IMR-90 (cell line): ENCODE measurements around the gene ZNF561. TPM values are rescaled to one million over a fixed set of nuclear protein-coding genes. Genes with fewer than 3 reads are reported as not detected.

Experiments
- ATAC-seq: fragments of 200-7000 bp; cut with Tn5 transposase; 2 replicates; pipeline ENCODE4 v1.9.1; 2020; ENCODE audit warnings: low read depth, mild to moderate bottlenecking, moderate library complexity
- Bru-seq: library from RNA; stranded (reverse); fragments of 400-500 nt; gene quantifications from one replicate; lab custom pipeline; 2021; lab: Mats Ljungman, UMichigan
- BruChase-seq, 2 experiments: library from RNA; stranded (reverse); fragments of 400-500 nt; gene quantifications; one replicate each; lab custom pipeline; 2021; lab: Mats Ljungman, UMichigan
- BruUV-seq: library from RNA; stranded (reverse); fragments of 400-500 nt; replicated peaks from 2 replicates; lab custom pipeline; 2021; lab: Mats Ljungman, UMichigan
- CTCF ChIA-PET: fragments of 300-600 bp; formaldehyde crosslinking; extraction: SDS; loops from one replicate; lab custom pipeline; 2021; ENCODE audit warnings: antibody characterized with exemption; lab: Yijun Ruan, JAX
- POLR2A ChIA-PET: fragments of 300-600 bp; sonication (Branson Sonifier 250); formaldehyde crosslinking; loops from one replicate; lab custom pipeline; 2022; ENCODE audit warnings: antibody characterized with exemption; ENCODE audit not compliant: unreplicated experiment; lab: Charles Lee
- DNase-seq: peaks from one replicate; pipeline ENCODE4 v3.0.0; 2013
- H2AFZ ChIP-seq: replicated peaks from 2 replicates; pipeline ENCODE3; 2013; ENCODE audit warnings: low read length, mild to moderate bottlenecking; ENCODE audit not compliant: poor library complexity
- H2AK5ac ChIP-seq: 2 replicates; pipeline ENCODE4 v1.6.1; 2013; ENCODE audit warnings: low read depth, low read length, inconsistent platforms
- H2AK9ac ChIP-seq: replicated peaks from 2 replicates; pipeline ENCODE3; 2013; ENCODE audit warnings: mild to moderate bottlenecking, low read depth, low read length, moderate library complexity; ENCODE audit not compliant: poor library complexity
- H2BK120ac ChIP-seq: 2 replicates; pipeline ENCODE4 v1.6.1; 2013; ENCODE audit warnings: low read depth, low read length, inconsistent platforms
- H2BK15ac ChIP-seq: 3 replicates; pipeline ENCODE4 v1.6.1; 2013; ENCODE audit warnings: low read depth, low read length, inconsistent platforms
- H2BK20ac ChIP-seq: 2 replicates; pipeline ENCODE4 v1.6.1; 2013; ENCODE audit warnings: low read depth, mild to moderate bottlenecking, inconsistent platforms, low read length, moderate library complexity
- H2BK5ac ChIP-seq: 2 replicates; pipeline ENCODE4 v1.6.1; 2013; ENCODE audit warnings: mild to moderate bottlenecking, low read depth, low read length, inconsistent platforms; ENCODE audit not compliant: poor library complexity, severe bottlenecking
- H3K14ac ChIP-seq: replicated peaks from 2 replicates; pipeline ENCODE4 v1.6.1; 2013; ENCODE audit warnings: low read depth, low read length, inconsistent platforms
- H3K18ac ChIP-seq: 2 replicates; pipeline ENCODE4 v1.6.1; 2013; ENCODE audit warnings: low read depth, low read length, control low read depth
- H3K23ac ChIP-seq: 2 replicates; pipeline ENCODE4 v1.6.1; 2013; ENCODE audit warnings: low read depth, low read length, inconsistent platforms
- H3K27ac ChIP-seq: 2 replicates; pipeline ENCODE4 v1.5.1; 2013; ENCODE audit warnings: mild to moderate bottlenecking, control low read depth, low read length; ENCODE audit not compliant: insufficient read depth
- H3K27me3 ChIP-seq: 2 replicates; pipeline ENCODE4 v1.6.1; 2013; ENCODE audit warnings: low read length; ENCODE audit not compliant: control insufficient read depth, insufficient read depth
- H3K36me3 ChIP-seq: 2 replicates; pipeline ENCODE4 v1.6.1; 2013; ENCODE audit warnings: low read length, mixed read lengths; ENCODE audit not compliant: control insufficient read depth, insufficient read depth
- H3K4ac ChIP-seq: 2 replicates; pipeline ENCODE4 v1.6.1; 2013; ENCODE audit warnings: low read depth, low read length, inconsistent platforms
- H3K4me1 ChIP-seq: 2 replicates; pipeline ENCODE4 v1.6.1; 2013; ENCODE audit warnings: low read length, mixed read lengths; ENCODE audit not compliant: control insufficient read depth, insufficient read depth
- H3K4me2 ChIP-seq: 2 replicates; pipeline ENCODE4 v1.6.1; 2013; ENCODE audit warnings: low read depth, mild to moderate bottlenecking, control low read depth, low read length, moderate library complexity
- H3K4me3 ChIP-seq: 2 replicates; pipeline ENCODE4 v1.5.1; 2013; ENCODE audit warnings: low read depth, mild to moderate bottlenecking, control low read depth, low read length, moderate library complexity; ENCODE audit not compliant: insufficient read depth
- H3K56ac ChIP-seq: 2 replicates; pipeline ENCODE4 v1.6.1; 2013; ENCODE audit warnings: low read length, inconsistent platforms; ENCODE audit not compliant: insufficient read depth; ENCODE audit errors: extremely low read depth
- H3K79me1 ChIP-seq, 2 experiments: 2 replicates each; pipeline ENCODE4 v1.6.1; 2013; ENCODE audit warnings: low read length in 2 of 2, inconsistent platforms in 1 of 2, low read depth in 1 of 2
- H3K9ac ChIP-seq: 2 replicates; pipeline ENCODE4 v1.6.1; 2013; ENCODE audit warnings: low read depth, low read length, control low read depth
- H3K9me1 ChIP-seq: 2 replicates; pipeline ENCODE4 v1.6.1; 2013; ENCODE audit warnings: low read length, inconsistent platforms; ENCODE audit not compliant: insufficient read depth
- H3K9me3 ChIP-seq: 2 replicates; pipeline ENCODE4 v1.6.1; 2013; ENCODE audit warnings: low read length; ENCODE audit not compliant: control insufficient read depth, insufficient read depth
- H4K20me1 ChIP-seq: 2 replicates; pipeline ENCODE4 v1.6.1; 2013; ENCODE audit warnings: low read length, inconsistent platforms; ENCODE audit not compliant: insufficient read depth
- H4K5ac ChIP-seq: 2 replicates; pipeline ENCODE4 v1.6.1; 2013; ENCODE audit warnings: mild to moderate bottlenecking, low read depth, low read length, control low read depth
- H4K8ac ChIP-seq, 2 experiments: 2 replicates each; pipeline ENCODE4 v1.6.1; 2013; ENCODE audit warnings: low read depth in 2 of 2, low read length in 2 of 2, control low read depth in 1 of 2, inconsistent platforms in 1 of 2
- H4K91ac ChIP-seq: 2 replicates; pipeline ENCODE4 v1.6.1; 2013; ENCODE audit warnings: low read depth, low read length, inconsistent platforms; ENCODE audit not compliant: insufficient read depth
- MAFK ChIP-seq: IDR thresholded peaks from 2 replicates; pipeline ENCODE4 v1.6.1; 2012; ENCODE audit warnings: low read depth, low read length, improper control_type of control experiment
- MAZ ChIP-seq: IDR thresholded peaks from 2 replicates; pipeline ENCODE4 v1.6.1; 2012; ENCODE audit warnings: low read depth, mild to moderate bottlenecking, low read length, improper control_type of control experiment, moderate library complexity, borderline replicate concordance
- MXI1 ChIP-seq: IDR thresholded peaks from 2 replicates; pipeline ENCODE4 v1.6.1; 2012; ENCODE audit warnings: low read depth, mild to moderate bottlenecking, low read length, moderate library complexity, borderline replicate concordance
- NFE2L2 ChIP-seq: fragments of 150-350 bp; IDR thresholded peaks from 2 replicates; pipeline ENCODE4 v1.6.1; 2016; ENCODE audit warnings: low read depth, mild to moderate bottlenecking, low read length
- POLR2A ChIP-seq: IDR thresholded peaks from 2 replicates; pipeline ENCODE4 v1.6.1; 2012; ENCODE audit warnings: mild to moderate bottlenecking, low read depth, low read length
- RCOR1 ChIP-seq: IDR thresholded peaks from 2 replicates; pipeline ENCODE4 v1.6.1; 2012; ENCODE audit warnings: mild to moderate bottlenecking, low read length, improper control_type of control experiment; ENCODE audit not compliant: insufficient replicate concordance
- USF2 ChIP-seq: fragments of 150-350 bp; IDR thresholded peaks from 2 replicates; pipeline ENCODE4 v1.6.1; 2017; ENCODE audit warnings: mild to moderate bottlenecking, antibody characterized with exemption, low read length, low read depth
- WGBS, 2 experiments: methylation state at CpG; one replicate each; pipeline versions ENCODE4 v1.1.5 to v1.1.7; 2013; ENCODE audit warnings: missing lambda C conversion rate in 2 of 2; ENCODE audit not compliant: insufficient read length in 1 of 2; ENCODE audit errors: extremely low coverage in 2 of 2; 5-methylcytosine and 5-hydroxymethylcytosine counted together
- dilution Hi-C: fragments of 300-500 bp; cut with HindIII; formaldehyde crosslinking; loops from one replicate; pipeline ENCODE4 v1.14.3; 2018; ENCODE audit warnings: low sequenced_read_pairs; ENCODE audit not compliant: unreplicated experiment
- in situ Hi-C: fragments of 300-500 bp; cut with MboI; formaldehyde crosslinking; loops from 3 replicates; pipeline ENCODE4 v1.14.3; 2019; ENCODE audit warnings: low sequenced_read_pairs, inconsistent platforms, mixed read lengths
- intact Hi-C: fragments of 100-400 bp; cut with micrococcal nuclease; formaldehyde crosslinking; loops from 2 replicates; pipeline ENCODE4 v1.10.0; 2022
- long read RNA-seq: library from polyadenylated mRNA; unstranded; transcript quantifications from one replicate; pipeline ENCODE4 v2.0.0, GENCODE V29; 2021; ENCODE audit not compliant: unreplicated experiment
- polyA plus RNA-seq, 3 experiments: library from polyadenylated mRNA; depleted of rRNA; stranded (reverse); fragments of >200 nt; gene quantifications; 2 replicates each; pipeline ENCODE4 v1.2.3, GENCODE V29; 2012; ENCODE audit warnings: low replicate concordance in 1 of 3
- total RNA-seq: library from RNA; depleted of rRNA; stranded (reverse); fragments of >200 nt; gene quantifications from 2 replicates; pipeline ENCODE4 v1.2.3, GENCODE V29; 2012; rRNA removed

The ZNF561 gene
- total RNA-seq (38.9 TPM in 2 replicates), polyA plus RNA-seq (2012; rRNA removed) (15.9 and 22.5 TPM in 2 replicates), Bru-seq, nascent RNA (percentile 88 among the genes with signal in this experiment), BruChase-seq, experiment 1, labeled RNA remaining after a 6-hour chase (percentile 88 among the genes with signal in this experiment), BruChase-seq, experiment 2, labeled RNA remaining after a 2-hour chase (percentile 91 among the genes with signal in this experiment)
- polyA plus RNA-seq (2012; cell fraction: cytosol; rRNA removed) = 6.4 and 13.5 TPM in 2 replicates
- polyA plus RNA-seq (2012; cell fraction: nucleus; rRNA removed; ENCODE audit: low replicate concordance) = 22.5 and 57.4 TPM in 2 replicates
- long read RNA-seq, full-length matches to known transcripts = 4 of 14 reads
- long read RNA-seq, partial matches to known transcripts = 1 of 14 reads
- long read RNA-seq, other reads (novel, unspliced or antisense) = 9 of 14 reads

DNA sequence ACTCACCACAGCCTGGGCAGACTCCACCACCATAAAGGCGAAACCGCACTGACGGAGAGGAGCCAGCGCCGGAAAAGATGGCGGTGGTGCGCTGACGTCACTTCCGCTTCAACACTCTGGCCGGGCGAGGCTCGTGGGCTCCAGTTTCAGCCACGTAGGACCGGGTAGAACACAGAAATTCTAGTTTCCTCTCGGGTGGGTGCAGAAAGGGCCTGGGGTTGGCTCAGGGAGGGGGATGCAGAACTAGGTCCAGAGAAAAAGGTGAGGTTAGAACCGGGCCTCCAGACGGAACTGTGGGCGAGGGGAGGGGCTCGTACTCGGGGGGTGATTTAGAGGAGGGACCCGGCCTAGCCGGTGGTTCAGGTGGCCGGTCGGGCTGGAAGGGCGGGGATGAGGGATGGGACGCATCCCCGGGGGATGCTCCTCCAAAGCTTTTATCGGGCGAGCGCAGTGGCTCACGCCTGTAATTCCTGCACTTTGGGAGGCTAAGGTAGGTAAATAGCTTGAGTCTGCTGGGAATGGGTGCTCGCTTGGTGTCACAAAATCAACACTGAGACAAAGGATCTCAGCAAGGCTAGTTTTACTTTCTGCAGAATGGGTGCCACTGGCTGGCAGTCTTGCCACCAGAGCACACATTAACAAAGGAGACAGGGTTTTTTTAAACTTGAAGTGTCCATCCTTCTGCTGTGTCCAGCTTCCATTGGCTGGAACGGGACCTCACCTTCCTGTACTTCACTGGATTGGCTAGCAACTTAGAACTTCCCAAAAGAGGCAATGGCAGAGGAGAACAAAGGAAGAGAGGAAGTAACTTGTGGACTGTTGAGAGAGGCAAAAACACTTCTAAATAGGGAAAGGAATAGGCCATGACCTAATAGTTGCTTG, at the start of gene ZNF561:
Gene ZNF561 (minus strand): TSS at position 77 of the 882 bp plus-strand sequence. CDS start 1,776 bp downstream, outside the sequence.
- peak within 1 kb of the TSS; percentile 98 for H2AK9ac ChIP-seq
- H2AK5ac ChIP-seq = peak within 1 kb of the TSS; percentile 79
- WGBS, 2 experiments = 0% methylated on average over 3 of the region's 33 CpGs; no CpG with 5 or more reads in 1 of the 2 experiments
- H4K91ac ChIP-seq = peak within 1 kb of the TSS; percentile 98
- H2BK20ac ChIP-seq = peak within 1 kb of the TSS; percentile 77; the same call in 1 of the 2 replicates
- ChIA-PET CTCF (no interaction called here), POLR2A (interaction anchor here (0.6 to 0.9 kb wide), 3 partner anchors 11 to 259 kb away, joined by 3 to 8 read pairs (median 5); partner anchors contain the start of gene ZNF177)
- dilution Hi-C loops = loop anchor here (10.0 kb wide), 1 partner anchor 173 kb away; no protein-coding TSS in a partner anchor
- DNase-seq = peak; percentile 89
- peak within 1 kb of the TSS; percentile 99 for H2AFZ ChIP-seq
- peaks cover 22% of the 10 kb centered on the region for H3K36me3 ChIP-seq
- H3K14ac ChIP-seq = peak within 1 kb of the TSS; percentile 97
- intact Hi-C loops = loop anchor here (1.0 to 10.0 kb wide), 4 partner anchors 147 to 415 kb away; partner anchors contain the start of gene ZNF846
- H3K56ac ChIP-seq = peak within 1 kb of the TSS; percentile 97
- H4K5ac ChIP-seq = peak within 1 kb of the TSS; percentile 99
- H3K27me3 ChIP-seq = no peaks in the 10 kb centered on the region
- H3K4me2 ChIP-seq = peak within 1 kb of the TSS; percentile 93
- peak within 1 kb of the TSS; percentile 98 to 99 for H4K8ac ChIP-seq
- no peaks in the 10 kb centered on the region for H3K9me3 ChIP-seq
- peaks cover 32 to 41% of the 10 kb centered on the region in 2 experiments for H3K79me1 ChIP-seq
- H2BK15ac ChIP-seq = peak within 1 kb of the TSS; percentile 74; the same call in 2 of the 3 replicates
- peak within 1 kb of the TSS; percentile 91 for H3K18ac ChIP-seq
- H3K9ac ChIP-seq = peak within 1 kb of the TSS; percentile 98
- no peaks in the 10 kb centered on the region; the same call in 1 of the 2 replicates for H4K20me1 ChIP-seq
- peak; percentile 6; the same call in 1 of the 2 replicates for TF ChIP-seq USF2
- peak; percentile 62; the same call in 1 of the 2 replicates for TF ChIP-seq MXI1
- TF ChIP-seq MAFK = no peak
- TF ChIP-seq RCOR1 = no peak
- TF ChIP-seq MAZ = peak; percentile 52; the same call in 1 of the 2 replicates
- TF ChIP-seq NFE2L2 = 0 out of 2 replicates have a peak, but pooled peaks have one; percentile 2
- TF ChIP-seq POLR2A = peak; percentile 80
- no peaks in the 10 kb centered on the region for H3K9me1 ChIP-seq
- H2BK5ac ChIP-seq = peak within 1 kb of the TSS; percentile 95
- ATAC-seq = peak; percentile 85
- H3K4me1 ChIP-seq = peaks cover 4% of the 10 kb centered on the region; the same call in 1 of the 2 replicates
- peak within 1 kb of the TSS; percentile 96 for H2BK120ac ChIP-seq
- peak within 1 kb of the TSS; percentile 68 for H3K4me3 ChIP-seq
- TSS peak; percentile 89 for BruUV-seq
- in situ Hi-C loops = no loop called here
- peak within 1 kb of the TSS; percentile 99 for H3K27ac ChIP-seq
- H3K4ac ChIP-seq = peak within 1 kb of the TSS; percentile 96
- peak within 1 kb of the TSS; percentile 92 for H3K23ac ChIP-seq
